MM.1S (cell line): ENCODE data around the gene SIGLEC6.
A peak's percentile ranks its signal among the peaks of the same experiment; 100 is the strongest.

ENCODE experiments used
- DNase-seq: peaks from one replicate; pipeline ENCODE4 v3.0.0-alpha.2; 2015
- H2AFZ ChIP-seq: fragments of 300-600 bp; sonication (generic); 2 replicates; pipeline ENCODE4 v1.6.0; 2016; ENCODE audit warnings: antibody characterized with exemption, low read length
- H3F3A ChIP-seq: fragments of 300-600 bp; sonication (generic); 2 replicates; pipeline ENCODE4 v1.6.1; 2016; ENCODE audit warnings: mild to moderate bottlenecking, antibody characterized with exemption, low read length, moderate library complexity, mixed read lengths; ENCODE audit not compliant: insufficient read depth
- H3K27ac ChIP-seq: fragments of 300-600 bp; sonication (generic); 2 replicates; pipeline ENCODE4 v1.5.1; 2016; ENCODE audit warnings: mild to moderate bottlenecking, low read length
- H3K27me3 ChIP-seq: fragments of 300-600 bp; sonication (generic); replicated peaks from 2 replicates; pipeline ENCODE4 v1.6.0; 2016; ENCODE audit warnings: low read length; ENCODE audit not compliant: insufficient read depth
- H3K36me3 ChIP-seq: fragments of 300-600 bp; sonication (generic); replicated peaks from 2 replicates; pipeline ENCODE4 v1.6.1; 2016; ENCODE audit warnings: mild to moderate bottlenecking, low read length, mixed read lengths; ENCODE audit not compliant: insufficient read depth
- H3K4me1 ChIP-seq: fragments of 300-600 bp; sonication (generic); 2 replicates; pipeline ENCODE4 v1.6.1; 2016; ENCODE audit warnings: low read length, mixed read lengths
- H3K4me2 ChIP-seq: fragments of 300-600 bp; sonication (generic); 2 replicates; pipeline ENCODE4 v1.6.0; 2016; ENCODE audit warnings: low read depth, low read length
- H3K4me3 ChIP-seq: fragments of 300-600 bp; sonication (generic); 2 replicates; pipeline ENCODE4 v1.5.1; 2016; ENCODE audit warnings: low read length, mixed read lengths
- H3K79me2 ChIP-seq: fragments of 300-600 bp; sonication (generic); 2 replicates; pipeline ENCODE4 v1.6.1; 2016; ENCODE audit warnings: mixed run types, low read length, mixed read lengths
- H3K9ac ChIP-seq: fragments of 300-600 bp; sonication (generic); 2 replicates; pipeline ENCODE4 v1.6.1; 2016; ENCODE audit warnings: low read length, mixed read lengths
- H3K9me2 ChIP-seq: fragments of 300-600 bp; sonication (generic); replicated peaks from 2 replicates; pipeline ENCODE4 v1.6.1; 2016; ENCODE audit warnings: mild to moderate bottlenecking, low read length, mixed read lengths; ENCODE audit not compliant: insufficient read depth
- H3K9me3 ChIP-seq: fragments of 300-600 bp; sonication (generic); replicated peaks from 2 replicates; pipeline ENCODE4 v1.6.1; 2016; ENCODE audit warnings: mild to moderate bottlenecking, low read length, mixed read lengths; ENCODE audit not compliant: insufficient read depth
- H4K20me1 ChIP-seq: fragments of 300-600 bp; sonication (generic); 2 replicates; pipeline ENCODE4 v1.6.1; 2016; ENCODE audit warnings: mild to moderate bottlenecking, low read length, moderate library complexity, mixed read lengths; ENCODE audit not compliant: insufficient read depth
- CTCF ChIP-seq: fragments of 300-600 bp; sonication (generic); IDR thresholded peaks from 2 replicates; pipeline ENCODE4 v1.5.1; 2016; ENCODE audit warnings: antibody characterized with exemption, low read length, mixed read lengths
- EZH2 ChIP-seq: fragments of 300-600 bp; sonication (generic); optimal IDR thresholded peaks from 2 replicates; pipeline ENCODE3; 2017; ENCODE audit warnings: low read depth, mild to moderate bottlenecking, antibody characterized with exemption, low read length, mixed read lengths
- EZH2phosphoT487 ChIP-seq: fragments of 300-600 bp; sonication (generic); IDR thresholded peaks from 2 replicates; pipeline ENCODE4 v1.6.1; 2018; ENCODE audit warnings: antibody characterized with exemption, low read length

The SIGLEC6 gene

GRCh38 chr19:51572908-51573307 lies 41.4 kb upstream of the SIGLEC6 start:
- no peak overlapping the region for H3K4me2 ChIP-seq
- H3K27ac ChIP-seq: no peak overlapping the region
- no peaks in the 10 kb centered on the region for H3K9me2 ChIP-seq
- no peak overlapping the region for H2AFZ ChIP-seq
- TF ChIP-seq CTCF (no peak), EZH2 (no peak), EZH2phosphoT487 (no peak)
- no peak for DNase-seq
- no peaks in the 10 kb centered on the region for H3F3A ChIP-seq
- H3K27me3 ChIP-seq: no peaks in the 10 kb centered on the region
- no peaks in the 10 kb centered on the region for H4K20me1 ChIP-seq
- no peaks in the 10 kb centered on the region for H3K4me1 ChIP-seq
- H3K9me3 ChIP-seq: no peaks in the 10 kb centered on the region
- no peak overlapping the region for H3K9ac ChIP-seq
- H3K4me3 ChIP-seq: no peak overlapping the region
- H3K36me3 ChIP-seq: no peaks in the 10 kb centered on the region
- no peaks in the 10 kb centered on the region for H3K79me2 ChIP-seq

DNA sequence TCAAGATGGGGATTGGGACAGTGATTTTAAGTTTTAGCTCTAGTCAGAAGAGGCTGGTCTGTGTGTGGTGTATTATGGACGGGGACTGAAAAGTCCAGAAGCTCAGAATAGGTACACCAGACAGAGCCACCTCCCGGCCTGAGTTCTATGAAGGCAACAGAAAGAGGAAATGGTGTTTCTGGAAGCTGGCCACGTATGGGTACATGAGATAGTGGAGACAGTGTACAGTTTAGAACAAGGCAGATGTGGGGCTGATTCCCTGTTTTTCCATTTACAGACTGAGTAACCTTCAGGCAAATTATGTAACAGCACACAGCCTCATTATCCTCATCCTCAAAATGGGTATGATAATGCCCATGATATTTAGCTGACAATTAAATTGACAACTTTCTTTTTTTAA lies 40.9 kb upstream of the SIGLEC6 start:
- TF ChIP-seq EZH2: no peak
- TF ChIP-seq CTCF: no peak
- no peak for TF ChIP-seq EZH2phosphoT487
- DNase-seq: no peak
- Histone ChIP-seq H3K4me3 (no peak overlapping the region), H2AFZ (no peak overlapping the region), H3K4me1 (no peaks in the 10 kb centered on the region), H3K27ac (no peak overlapping the region), H3K79me2 (no peaks in the 10 kb centered on the region), H3K9me3 (no peaks in the 10 kb centered on the region), H4K20me1 (no peaks in the 10 kb centered on the region), H3K9me2 (no peaks in the 10 kb centered on the region), H3K36me3 (no peaks in the 10 kb centered on the region), H3K4me2 (no peak overlapping the region), H3F3A (no peaks in the 10 kb centered on the region), H3K9ac (no peak overlapping the region), H3K27me3 (no peaks in the 10 kb centered on the region)

- no peak for TF ChIP-seq CTCF
- TF ChIP-seq EZH2phosphoT487: no peak
- no peak for TF ChIP-seq EZH2
- no peaks in the 10 kb centered on the region for H3K36me3 ChIP-seq
- H3K4me1 ChIP-seq: no peaks in the 10 kb centered on the region
- H3K4me2 ChIP-seq: peak overlapping the region; percentile 39; the same call in 1 of the 2 replicates
- no peak overlapping the region for H3K9ac ChIP-seq
- peak overlapping the region; percentile 58 for H3K4me3 ChIP-seq
- H3K9me3 ChIP-seq: no peaks in the 10 kb centered on the region
- DNase-seq: no peak
- H3K27ac ChIP-seq: no peak overlapping the region
- peak overlapping the region; percentile 53; the same call in 1 of the 2 replicates for H2AFZ ChIP-seq
- H3F3A ChIP-seq: no peaks in the 10 kb centered on the region
- H4K20me1 ChIP-seq: no peaks in the 10 kb centered on the region
- H3K9me2 ChIP-seq: no peaks in the 10 kb centered on the region
- H3K79me2 ChIP-seq: no peaks in the 10 kb centered on the region
- H3K27me3 ChIP-seq: no peaks in the 10 kb centered on the region
Measured at GRCh38 chr19:51571599-51571998, 40.1 kb upstream of the SIGLEC6 start.
